Natural killer cell treated with Interleukin-12 subunit alpha and Interleukin-12 subunit beta and Interleukin-15 and Interleukin-18, amount 100 ng/mL, for 72 hours (primary cell): Measurements from ENCODE around the gene IFNA5. TPM values are rescaled to one million over a fixed set of nuclear protein-coding genes. Genes with fewer than 3 reads are reported as not detected.

Source experiments
- ATAC-seq, 2 donors: fragments of 150-1000 bp; cut with Tn5 transposase in 1 of 2; sonication (Bioruptor Pico), chemical (Tn5 transposase) in 1 of 2; 2 replicates each; pipeline ENCODE4 v1.10.0; 2021
- DNase-seq: peaks from one replicate; pipeline ENCODE4 v3.0.0; 2022; ENCODE audit warnings: low spot score
- H3K27ac Mint-ChIP-seq, 2 donors: 1 replicate in 1 of 2; 2 replicates in 1 of 2; pipeline ENCODE4 v1.8.0; 2022; ENCODE audit warnings: mixed read lengths in 2 of 2, mild to moderate bottlenecking in 1 of 2, moderate library complexity in 1 of 2
- H3K27me3 Mint-ChIP-seq, 2 donors: 1 replicate in 1 of 2; 2 replicates in 1 of 2; pipeline ENCODE4 v1.8.0; 2022; ENCODE audit warnings: mixed read lengths in 2 of 2
- H3K36me3 Mint-ChIP-seq: one replicate; pipeline ENCODE4 v1.8.0; 2022; ENCODE audit warnings: mixed read lengths
- H3K4me1 Mint-ChIP-seq, 2 donors: 1 replicate in 1 of 2; 2 replicates in 1 of 2; pipeline ENCODE4 v1.8.0; 2022; ENCODE audit warnings: low read depth in 2 of 2, mixed read lengths in 2 of 2, mild to moderate bottlenecking in 1 of 2
- H3K4me3 Mint-ChIP-seq: one replicate; pipeline ENCODE4 v1.8.0; 2022; ENCODE audit warnings: mixed read lengths
- H3K9me3 Mint-ChIP-seq: 2 replicates; pipeline ENCODE4 v1.8.0; 2022; ENCODE audit warnings: mixed read lengths
- total RNA-seq, 2 donors: library from RNA; stranded (reverse); gene quantifications; one replicate each; pipeline ENCODE4 v1.2.3, GENCODE V29; 2022

IFNA5 gene
- not detected for total RNA-seq

GRCh38 chr9:21305213-21305612 lies at the start of gene IFNA5:
TSS of gene IFNA5 (minus strand) at chr9:21305313. CDS start at chr9:21305256, 57 bp downstream.
- no peak for ATAC-seq

GRCh38 chr9:21350787-21351186 lies 45.7 kb upstream of the IFNA5 start, which contains the start of gene IFNA6:
TSS of gene IFNA6 (minus strand) at chr9:21350887. CDS start at chr9:21350887, 0 bp downstream.
- DNase-seq (no peak), ATAC-seq (no peak)
- Mint-ChIP-seq H3K36me3 (peaks cover 6% of the 10 kb centered on the region), H3K4me3 (no peak within 1 kb of the TSS), H3K4me1 (no peaks in the 10 kb centered on the region), H3K27me3 (peaks cover 30 to 37% of the 10 kb centered on the region in 2 donors), H3K9me3 (no peaks in the 10 kb centered on the region), H3K27ac (no peak within 1 kb of the TSS)

More at GRCh38 chr9:21305213-21305612, at the start of gene IFNA5:
- H3K36me3 Mint-ChIP-seq, result peaks cover 8% of the 10 kb centered on the region
- no peaks in the 10 kb centered on the region for H3K9me3 Mint-ChIP-seq
- peaks cover 31 to 49% of the 10 kb centered on the region in 2 donors for H3K27me3 Mint-ChIP-seq
- no peak within 1 kb of the TSS for H3K27ac Mint-ChIP-seq
- H3K4me1 Mint-ChIP-seq, result no peaks in the 10 kb centered on the region
- DNase-seq, result no peak
- no peak within 1 kb of the TSS for H3K4me3 Mint-ChIP-seq

GRCh38 chr9:21348430-21348970 lies 43.4 kb upstream of the IFNA5 start:
- H3K36me3 Mint-ChIP-seq, result no peaks in the 10 kb centered on the region
- peaks cover 32 to 37% of the 10 kb centered on the region in 2 donors for H3K27me3 Mint-ChIP-seq

GRCh38 chr9:21340735-21341134 lies 35.6 kb upstream of the IFNA5 start:
- no peaks in the 10 kb centered on the region for H3K36me3 Mint-ChIP-seq

More at GRCh38 chr9:21348430-21348970, 43.4 kb upstream of the IFNA5 start:
- Mint-ChIP-seq H3K27ac (no peak overlapping the region), H3K9me3 (no peaks in the 10 kb centered on the region), H3K4me3 (no peak overlapping the region), H3K4me1 (no peaks in the 10 kb centered on the region)
- DNase-seq (no peak), ATAC-seq (no peak)

DNA sequence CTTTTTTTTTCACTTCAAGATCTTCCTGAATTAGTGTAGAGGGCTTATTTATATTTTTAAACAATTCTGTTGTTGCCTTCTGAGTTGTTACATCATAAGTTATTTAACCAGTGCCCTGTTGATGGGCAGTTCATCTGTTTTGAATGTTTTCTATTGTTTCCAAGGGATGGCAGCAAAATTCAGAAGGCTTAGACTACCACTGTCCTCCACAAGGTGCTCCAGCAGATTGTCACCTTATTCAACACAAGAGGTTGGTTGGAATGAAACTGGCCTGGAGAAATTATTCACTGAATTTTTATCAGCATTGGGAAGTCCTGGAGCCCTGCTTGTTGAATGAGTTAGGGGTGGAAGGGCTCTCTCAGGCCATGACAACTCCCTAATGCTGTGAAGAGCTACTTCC lies 31.3 kb upstream of the IFNA5 start:
- Mint-ChIP-seq H3K27me3 (peaks cover 5 to 16% of the 10 kb centered on the region in 2 donors), H3K4me1 (peaks cover 23 to 36% of the 10 kb centered on the region in 2 donors), H3K27ac (peak overlapping the region; percentile 88 to 91), H3K36me3 (peaks cover 13% of the 10 kb centered on the region), H3K4me3 (peak overlapping the region; percentile 94), H3K9me3 (no peaks in the 10 kb centered on the region)
- ATAC-seq, result no peak
- no peak for DNase-seq

More at GRCh38 chr9:21340735-21341134, 35.6 kb upstream of the IFNA5 start:
- Mint-ChIP-seq H3K4me3 (no peak overlapping the region), H3K9me3 (no peaks in the 10 kb centered on the region), H3K4me1 (peaks cover 0 to 5% of the 10 kb centered on the region in 2 donors), H3K27me3 (peaks cover 30 to 45% of the 10 kb centered on the region in 2 donors), H3K27ac (no peak overlapping the region)
- no peak for ATAC-seq
- DNase-seq, result no peak

- Mint-ChIP-seq H3K27me3 (peaks cover 4 to 16% of the 10 kb centered on the region in 2 donors), H3K4me3 (peak within 1 kb of the TSS; percentile 94), H3K4me1 (peaks cover 31 to 51% of the 10 kb centered on the region in 2 donors), H3K9me3 (no peaks in the 10 kb centered on the region), H3K27ac (peak within 1 kb of the TSS; percentile 88 to 91), H3K36me3 (peaks cover 17% of the 10 kb centered on the region)
- ATAC-seq (peak; percentile 97 to 98), DNase-seq (peak; percentile 93)
These were observed 29.9 kb upstream of the IFNA5 start, which contains the start of gene KLHL9 for GRCh38 chr9:21334701-21335632. TSS of gene KLHL9 (minus strand) at chr9:21335404. CDS start at chr9:21334859, 545 bp downstream.

DNA sequence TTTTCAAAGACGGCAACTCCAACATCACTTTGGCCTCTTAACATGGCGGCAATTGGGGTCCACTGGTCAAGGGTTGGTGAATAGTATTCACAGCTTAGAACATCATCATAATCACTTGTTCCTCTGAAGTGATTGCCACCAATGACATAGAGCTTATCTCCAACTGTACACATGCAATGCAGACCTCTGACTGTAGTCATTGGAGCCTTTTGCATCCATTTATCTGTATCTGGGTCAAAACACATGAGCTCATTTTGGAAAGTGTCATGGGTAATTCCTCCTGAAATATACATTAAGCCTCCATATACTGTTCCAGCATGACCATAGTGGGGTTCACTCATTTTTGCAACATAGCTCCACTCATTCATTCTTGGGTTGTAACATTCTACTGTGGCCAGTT lies 28.1 kb upstream of the IFNA5 start:
- peak overlapping the region; percentile 88 to 91 for H3K27ac Mint-ChIP-seq
- H3K27me3 Mint-ChIP-seq, result peaks cover 2 to 5% of the 10 kb centered on the region in 2 donors
- peaks cover 31 to 51% of the 10 kb centered on the region in 2 donors for H3K4me1 Mint-ChIP-seq
- peaks cover 17% of the 10 kb centered on the region for H3K36me3 Mint-ChIP-seq
- no peak for ATAC-seq
- H3K9me3 Mint-ChIP-seq, result no peaks in the 10 kb centered on the region
- DNase-seq, result no peak
- peak overlapping the region; percentile 94 for H3K4me3 Mint-ChIP-seq

DNA sequence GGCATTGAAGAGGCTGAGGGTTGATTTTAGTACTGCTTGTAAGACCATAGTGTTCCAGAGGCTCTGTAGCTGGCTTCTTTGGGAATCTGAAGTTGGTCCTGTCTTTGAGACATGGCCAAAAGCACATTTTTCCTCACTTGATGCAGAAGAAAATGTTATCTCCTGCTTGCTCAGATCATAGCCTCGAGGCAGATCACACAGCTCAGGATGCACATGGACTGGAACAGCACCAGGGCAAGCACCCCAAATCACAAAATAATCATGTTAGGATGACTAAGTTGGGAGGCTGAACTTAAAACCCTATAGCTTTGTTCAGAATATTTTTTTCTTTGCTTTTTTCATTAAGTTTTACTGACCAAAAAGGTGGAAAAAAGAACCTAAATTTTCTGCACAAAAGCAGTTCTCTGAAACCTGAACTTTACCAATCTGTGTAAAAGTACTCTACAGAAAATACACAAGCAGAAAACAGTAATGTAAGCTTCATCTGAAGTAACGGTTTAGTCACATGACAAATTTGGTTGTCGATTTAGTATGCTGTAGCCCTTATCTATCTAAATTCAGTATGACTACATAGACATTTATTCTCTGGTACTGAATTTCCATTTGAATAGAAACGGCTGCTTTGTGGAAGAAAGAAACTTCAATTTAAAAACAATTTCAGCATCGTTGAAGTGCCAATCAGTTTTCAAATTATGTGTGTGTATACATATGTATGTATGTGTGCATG lies 26.7 kb upstream of the IFNA5 start:
- Mint-ChIP-seq H3K4me1 (peaks cover 36 to 60% of the 10 kb centered on the region in 2 donors), H3K4me3 (peak overlapping the region; percentile 94), H3K27me3 (no peaks in the 10 kb centered on the region), H3K36me3 (peaks cover 17% of the 10 kb centered on the region), H3K9me3 (no peaks in the 10 kb centered on the region), H3K27ac (peak overlapping the region in 1 of 2 donors; percentile 45)
- ATAC-seq (no peak), DNase-seq (no peak)

- H3K27me3 Mint-ChIP-seq, result no peaks in the 10 kb centered on the region
- ATAC-seq (peak in 1 of 2 donors; percentile 57), DNase-seq (no peak)
- H3K9me3 Mint-ChIP-seq, result no peaks in the 10 kb centered on the region
- H3K4me1 Mint-ChIP-seq, result peaks cover 37 to 46% of the 10 kb centered on the region in 2 donors
- no peak overlapping the region for H3K27ac Mint-ChIP-seq
- H3K4me3 Mint-ChIP-seq, result no peak overlapping the region
- peaks cover 23% of the 10 kb centered on the region for H3K36me3 Mint-ChIP-seq
These were observed 21.5 kb upstream of the IFNA5 start for GRCh38 chr9:21326526-21327139.

DNA sequence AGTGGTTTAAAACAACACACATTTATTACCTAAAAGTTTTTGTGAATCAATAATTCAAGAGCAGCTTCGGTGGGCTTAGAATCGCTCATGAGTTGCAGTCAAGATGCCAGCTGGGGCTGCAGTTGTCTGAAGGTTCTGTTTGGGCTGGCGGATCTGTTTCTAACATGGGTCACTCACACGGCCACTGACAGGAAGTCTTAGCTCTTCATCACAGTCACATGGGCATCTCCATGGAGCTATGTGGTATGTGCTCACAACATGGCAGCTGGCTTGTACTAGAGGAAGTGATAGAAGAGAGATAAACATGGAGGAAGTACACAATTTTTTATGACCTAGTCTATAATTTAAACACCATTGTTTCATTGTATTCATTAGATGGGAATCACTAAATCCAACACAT lies 18.9 kb upstream of the IFNA5 start:
- ATAC-seq (no peak), DNase-seq (no peak)
- no peak overlapping the region for H3K27ac Mint-ChIP-seq
- H3K36me3 Mint-ChIP-seq, result peaks cover 19% of the 10 kb centered on the region
- H3K4me3 Mint-ChIP-seq, result no peak overlapping the region
- H3K27me3 Mint-ChIP-seq, result no peaks in the 10 kb centered on the region
- no peaks in the 10 kb centered on the region for H3K9me3 Mint-ChIP-seq
- peaks cover 28 to 29% of the 10 kb centered on the region in 2 donors for H3K4me1 Mint-ChIP-seq

DNA sequence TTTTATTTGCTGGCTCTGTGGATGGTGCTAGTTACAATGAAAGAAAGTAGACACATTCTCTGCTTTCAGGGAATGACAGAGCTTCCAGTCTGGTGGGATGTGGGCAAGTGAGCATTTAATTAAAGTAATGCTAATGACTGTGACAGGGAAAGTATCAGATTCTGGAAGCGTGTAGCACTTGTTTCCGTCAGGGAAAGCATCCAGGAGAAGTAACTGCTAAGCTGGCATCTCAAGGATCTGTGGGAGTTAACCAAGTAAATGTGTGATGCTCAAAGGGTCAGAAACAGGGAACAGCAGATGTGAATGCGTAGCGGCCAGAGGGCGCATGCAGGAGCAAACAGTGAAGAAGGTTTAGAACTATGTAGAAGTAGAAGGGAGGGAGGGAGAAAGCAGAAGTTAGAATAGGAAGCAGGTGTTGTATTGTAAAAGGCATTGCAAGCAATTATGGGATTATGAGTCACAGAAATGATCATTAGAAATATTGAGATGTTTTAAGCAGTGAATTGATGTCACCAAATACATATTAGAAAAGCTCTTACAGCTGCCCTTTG lies 17.9 kb upstream of the IFNA5 start:
- peak overlapping the region in 1 of 2 donors; percentile 13 for H3K27ac Mint-ChIP-seq
- H3K9me3 Mint-ChIP-seq, result no peaks in the 10 kb centered on the region
- peaks cover 19% of the 10 kb centered on the region for H3K36me3 Mint-ChIP-seq

DNA sequence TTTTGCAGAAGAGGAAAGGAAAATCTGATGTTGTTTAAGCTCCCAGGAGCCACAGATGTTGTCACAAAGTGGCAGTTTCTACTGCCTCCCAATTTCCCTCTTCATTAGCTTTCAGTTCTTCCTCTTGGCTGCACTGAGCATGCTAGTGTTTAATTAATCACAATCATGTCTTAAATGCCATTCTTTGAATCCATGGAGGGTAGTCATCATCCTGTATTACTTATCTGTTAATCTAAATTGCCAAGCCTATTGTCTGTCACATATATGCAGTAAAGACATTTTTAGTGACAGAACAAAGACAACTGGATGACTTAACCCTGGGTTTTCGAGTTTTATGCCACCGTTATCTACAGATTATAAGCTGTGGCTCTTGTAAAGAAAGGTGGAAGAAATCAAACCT lies 15.4 kb upstream of the IFNA5 start:
- no peak overlapping the region for H3K27ac Mint-ChIP-seq
- peaks cover 19% of the 10 kb centered on the region for H3K36me3 Mint-ChIP-seq
- no peaks in the 10 kb centered on the region for H3K27me3 Mint-ChIP-seq
- H3K9me3 Mint-ChIP-seq, result no peaks in the 10 kb centered on the region
- ATAC-seq (no peak), DNase-seq (no peak)
- H3K4me3 Mint-ChIP-seq, result no peak overlapping the region
- peaks cover 15 to 20% of the 10 kb centered on the region in 2 donors for H3K4me1 Mint-ChIP-seq

More for the DNA sequence above, 17.9 kb upstream of the IFNA5 start:
- Mint-ChIP-seq H3K4me1 (peaks cover 29 to 31% of the 10 kb centered on the region in 2 donors), H3K4me3 (no peak overlapping the region), H3K27me3 (no peaks in the 10 kb centered on the region)
- ATAC-seq (no peak), DNase-seq (no peak)
